Cardiac septum (tissue), 1 donor: ENCODE measurements around the gene TCEA2. TPM values are rescaled to one million over a fixed set of nuclear protein-coding genes. Genes with fewer than 3 reads are reported as not detected.
A peak's percentile ranks its signal among the peaks of the same experiment; 100 is the strongest.
"Not testable (repeated sequence)": the region's sequence is repeated elsewhere in the genome, so short reads cannot be mapped to it uniquely, and the experiment has no call there.

Experiments used
- DNase-seq: peaks from one replicate; pipeline ENCODE4 v3.0.0-alpha.2; 2020; ENCODE audit warnings: low spot score
- intact Hi-C: fragments of 100-400 bp; cut with DNase I; formaldehyde crosslinking; loops from one replicate; pipeline ENCODE4 v1.14.0; 2022
- total RNA-seq: library from RNA; stranded (reverse); fragmentation: NEBNext Ultra II Directional; extraction: Animal tissue kit (Norgen Biotek cat#: 25700); gene quantifications from one replicate; pipeline ENCODE4 v1.2.1, GENCODE V29; 2021
- donor health status: DM: no; HTN: no; CAD: no.

TCEA2 gene
- total RNA-seq, 1 donor from 2014 or later: 66.0 TPM

DNA sequence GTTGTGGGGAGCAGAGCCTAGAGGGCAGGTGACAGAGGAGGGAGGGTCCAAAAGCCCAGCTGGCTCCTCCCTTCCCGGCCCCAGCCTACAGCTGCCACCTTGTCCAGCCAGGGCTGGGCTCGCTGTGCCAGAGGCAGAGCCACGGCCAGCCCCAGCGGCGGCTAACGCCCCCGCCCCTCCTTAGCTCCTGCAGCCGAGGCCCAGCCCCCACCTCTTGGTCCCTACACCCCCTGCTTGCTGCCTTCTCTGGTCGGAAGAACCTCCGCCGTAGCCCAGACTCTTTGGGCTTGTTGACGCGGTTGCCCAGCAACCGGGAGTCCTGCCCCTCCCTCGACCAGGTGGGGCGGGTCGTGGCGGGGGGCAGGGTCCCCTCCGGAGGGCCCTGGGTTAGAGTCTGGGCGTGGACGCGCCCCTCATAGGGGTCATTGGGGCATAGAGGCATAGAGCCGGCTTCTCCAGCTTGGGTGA lies 21.7 kb downstream of the TCEA2 start:
- intact Hi-C loops: loop anchor here (2.0 kb wide), 1 partner anchor 34 kb away; no protein-coding TSS in a partner anchor
- no peak for DNase-seq

DNA sequence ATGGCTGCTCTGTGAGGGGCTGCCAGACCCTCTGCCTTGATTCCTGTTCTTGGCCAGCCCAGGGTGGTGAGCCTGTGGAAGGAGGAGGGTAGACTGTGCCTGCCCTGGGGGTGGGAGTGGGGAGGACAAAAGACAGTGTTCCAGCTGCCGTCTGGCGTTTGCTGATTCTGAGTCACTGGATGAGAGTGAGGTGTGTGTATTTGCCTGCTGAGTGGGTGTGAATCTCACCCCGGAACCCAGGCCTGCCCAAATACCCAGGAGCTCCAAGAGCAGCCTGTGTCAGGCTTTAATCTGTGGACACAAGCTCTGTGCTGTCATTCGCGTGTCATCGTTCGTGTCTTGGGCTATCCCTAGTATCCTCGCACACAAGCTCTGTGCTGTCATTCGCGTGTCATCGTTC lies 23.8 kb downstream of the TCEA2 start:
- intact Hi-C loops: no loop called here
- DNase-seq: no peak

DNA sequence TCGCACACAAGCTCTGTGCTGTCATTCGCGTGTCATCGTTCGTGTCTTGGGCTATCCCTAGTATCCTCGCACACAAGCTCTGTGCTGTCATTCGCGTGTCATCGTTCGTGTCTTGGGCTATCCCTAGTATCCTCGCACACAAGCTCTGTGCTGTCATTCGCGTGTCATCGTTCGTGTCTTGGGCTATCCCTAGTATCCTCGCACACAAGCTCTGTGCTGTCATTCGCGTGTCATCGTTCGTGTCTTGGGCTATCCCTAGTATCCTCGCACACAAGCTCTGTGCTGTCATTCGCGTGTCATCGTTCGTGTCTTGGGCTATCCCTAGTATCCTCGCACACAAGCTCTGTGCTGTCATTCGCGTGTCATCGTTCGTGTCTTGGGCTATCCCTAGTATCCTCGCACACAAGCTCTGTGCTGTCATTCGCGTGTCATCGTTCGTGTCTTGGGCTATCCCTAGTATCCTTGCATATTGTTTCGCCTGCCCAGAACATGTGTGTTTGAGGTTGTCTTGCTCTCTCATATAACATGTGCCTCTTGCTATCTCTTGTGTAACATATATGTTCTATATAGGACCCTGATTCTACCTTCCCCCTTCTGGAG lies 24.3 kb downstream of the TCEA2 start:
- intact Hi-C loops, DNase-seq: not testable (repeated sequence)

DNA sequence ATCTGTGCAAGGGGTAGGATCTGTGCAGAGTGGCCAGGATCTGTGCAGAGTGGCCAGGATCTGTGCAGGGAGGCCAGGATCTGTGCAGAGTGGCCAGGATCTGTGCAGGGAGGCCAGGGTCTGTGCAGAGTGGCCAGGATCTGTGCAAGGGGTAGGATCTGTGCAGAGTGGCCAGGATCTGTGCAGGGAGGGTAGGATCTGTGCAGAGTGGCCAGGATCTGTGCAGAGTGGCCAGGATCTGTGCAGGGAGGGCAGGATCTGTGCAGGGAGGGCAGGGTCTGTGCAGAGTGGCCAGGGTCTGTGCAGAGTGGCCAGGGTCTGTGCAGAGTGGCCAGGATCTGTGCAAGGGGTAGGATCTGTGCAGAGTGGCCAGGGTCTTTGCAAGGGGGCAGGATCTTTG lies 25.6 kb downstream of the TCEA2 start:
- DNase-seq, intact Hi-C loops: not testable (repeated sequence)

DNA sequence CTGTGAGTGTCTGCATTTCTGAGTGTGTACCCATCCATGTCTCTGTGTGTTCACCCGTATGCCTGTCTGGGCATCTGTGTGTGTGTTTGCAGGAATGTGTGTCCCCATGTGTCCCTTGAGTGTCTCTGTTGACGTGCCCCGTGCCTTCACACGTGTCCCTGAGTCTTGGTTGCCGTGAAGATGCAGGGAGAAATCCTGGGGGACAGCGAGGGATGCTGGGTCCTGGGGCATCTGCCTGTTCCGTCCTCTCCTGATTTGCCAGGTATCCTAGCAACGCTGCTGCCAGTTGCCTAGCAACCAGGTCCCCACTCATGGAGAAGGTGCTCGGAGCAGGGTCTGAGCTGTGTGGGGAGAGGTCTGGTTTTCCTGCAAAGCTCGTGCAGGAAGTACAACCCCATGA lies 27.2 kb downstream of the TCEA2 start:
- DNase-seq: no peak
- intact Hi-C loops: no loop called here

DNA sequence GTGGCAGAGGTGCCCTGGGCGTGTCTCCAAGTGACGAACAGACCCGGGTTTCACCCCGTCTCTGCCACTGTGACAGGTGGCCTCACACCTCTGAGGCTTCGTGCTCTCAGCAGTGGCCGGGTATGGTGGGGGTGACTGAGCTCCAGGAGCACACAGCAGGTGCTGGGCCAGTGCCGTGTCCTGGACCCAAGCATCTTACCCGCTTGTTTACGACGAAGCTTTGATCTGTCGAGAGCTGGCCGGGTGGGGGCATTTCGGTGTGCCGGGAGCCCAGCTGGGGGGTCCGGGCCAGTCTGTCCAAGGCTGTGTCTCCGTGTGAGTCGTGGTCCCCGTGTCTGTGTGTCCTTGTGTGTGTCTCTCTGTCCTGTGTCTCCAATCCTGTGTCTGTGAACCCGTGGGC lies 28.3 kb downstream of the TCEA2 start:
- no peak for DNase-seq
- intact Hi-C loops: no loop called here

DNA sequence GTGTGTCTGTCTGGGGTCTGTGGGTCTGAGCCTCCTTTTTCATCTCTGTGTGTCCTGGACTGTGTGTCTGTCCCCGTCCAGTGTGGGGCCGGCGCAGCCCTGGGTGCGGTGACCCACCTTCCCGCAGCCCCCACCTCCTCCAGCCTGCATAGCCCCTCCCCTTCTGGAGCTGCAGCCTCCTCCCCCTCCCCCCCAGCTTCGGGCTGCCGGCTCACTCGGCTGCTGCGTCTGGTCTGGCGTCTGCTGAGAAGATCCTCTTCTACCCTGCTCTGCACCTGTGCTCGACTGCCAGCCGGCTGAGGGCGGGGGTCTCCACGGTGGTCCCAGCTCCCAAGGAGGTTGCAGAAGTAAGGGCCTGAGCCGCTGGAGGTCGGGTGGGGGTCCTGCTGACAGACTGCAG lies 28.8 kb downstream of the TCEA2 start:
- no peak for DNase-seq
- intact Hi-C loops: no loop called here

DNA sequence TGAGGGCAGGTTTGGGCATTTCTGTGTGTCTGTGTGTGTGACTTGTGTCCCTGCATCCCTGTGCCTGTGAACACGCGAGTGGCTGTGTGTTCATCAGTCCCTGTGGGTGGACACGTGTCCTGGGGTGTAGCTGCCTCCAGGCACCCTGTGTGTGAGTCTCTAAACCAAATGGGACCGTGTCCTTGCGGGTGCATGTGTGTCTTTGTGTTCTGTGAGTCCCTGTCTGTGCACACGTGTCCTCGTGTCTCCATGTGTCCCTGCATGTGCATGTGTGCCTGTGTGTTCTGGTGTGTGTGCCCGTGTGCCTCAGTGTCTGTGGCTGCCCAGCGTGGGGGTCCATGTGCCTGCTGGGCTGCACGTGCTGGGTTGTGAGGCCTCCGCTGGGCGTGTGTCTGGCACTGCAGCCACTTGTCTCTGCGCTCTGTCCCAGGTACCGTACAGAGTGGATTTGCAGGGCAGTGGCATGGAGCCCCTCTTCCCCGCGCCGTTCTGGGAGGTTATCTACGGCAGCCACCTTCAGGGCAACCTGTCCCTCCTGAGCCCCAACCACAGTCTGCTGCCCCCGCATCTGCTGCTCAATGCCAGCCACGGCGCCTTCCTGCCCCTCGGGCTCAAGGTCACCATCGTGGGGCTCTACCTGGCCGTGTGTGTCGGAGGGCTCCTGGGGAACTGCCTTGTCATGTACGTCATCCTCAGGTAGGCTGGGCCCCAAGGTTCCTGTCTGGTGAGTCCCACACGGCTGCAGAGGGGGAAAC lies 29.4 kb downstream of the TCEA2 start:
- DNase-seq: no peak
- intact Hi-C loops: no loop called here

DNA sequence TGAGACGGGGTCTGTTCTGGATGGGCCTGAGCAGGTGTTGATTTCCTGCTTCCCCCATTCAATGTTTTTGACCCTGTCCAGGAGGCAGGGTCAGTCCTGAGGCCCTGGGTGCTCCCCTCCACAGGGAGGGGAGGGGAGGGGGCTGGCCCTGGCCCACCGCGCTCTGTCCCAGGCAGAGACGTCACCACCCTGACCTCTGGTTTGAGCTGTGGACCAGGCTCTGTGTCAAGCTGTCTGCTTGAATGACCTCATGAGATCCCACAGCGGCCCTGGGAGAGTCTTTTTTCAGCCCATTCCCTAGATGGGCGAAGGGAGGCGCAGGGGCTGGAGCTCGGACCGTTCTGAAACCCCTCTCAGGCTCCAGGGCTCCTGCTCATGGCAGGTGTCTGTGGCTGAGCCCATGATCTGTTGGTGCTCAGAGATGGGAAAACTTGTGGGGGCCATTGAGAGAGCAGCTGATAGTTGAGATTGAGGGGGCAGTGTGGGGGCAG lies 30.1 kb downstream of the TCEA2 start:
- no peak for DNase-seq
- intact Hi-C loops: no loop called here

DNA sequence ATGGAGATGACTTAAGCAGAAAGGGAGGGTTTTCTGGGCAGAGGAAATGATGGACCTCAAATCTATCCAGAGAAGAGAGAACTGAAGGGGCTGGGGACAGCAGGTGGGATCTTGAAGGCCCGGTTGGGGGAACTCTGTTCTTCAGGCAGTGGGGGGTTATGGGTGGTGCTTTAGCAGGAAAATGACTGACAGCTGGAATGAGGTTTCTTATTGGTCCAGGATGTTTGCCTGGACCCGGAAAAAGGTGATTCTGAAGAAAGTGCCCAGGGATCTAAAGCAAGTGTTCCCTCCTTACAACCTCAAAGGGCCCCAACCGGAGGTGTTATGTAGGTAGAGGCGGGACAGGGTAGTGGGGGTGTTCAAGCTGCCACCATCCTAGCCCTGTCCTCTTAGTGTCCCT lies 32.5 kb downstream of the TCEA2 start:
- intact Hi-C loops: no loop called here
- no peak for DNase-seq

DNA sequence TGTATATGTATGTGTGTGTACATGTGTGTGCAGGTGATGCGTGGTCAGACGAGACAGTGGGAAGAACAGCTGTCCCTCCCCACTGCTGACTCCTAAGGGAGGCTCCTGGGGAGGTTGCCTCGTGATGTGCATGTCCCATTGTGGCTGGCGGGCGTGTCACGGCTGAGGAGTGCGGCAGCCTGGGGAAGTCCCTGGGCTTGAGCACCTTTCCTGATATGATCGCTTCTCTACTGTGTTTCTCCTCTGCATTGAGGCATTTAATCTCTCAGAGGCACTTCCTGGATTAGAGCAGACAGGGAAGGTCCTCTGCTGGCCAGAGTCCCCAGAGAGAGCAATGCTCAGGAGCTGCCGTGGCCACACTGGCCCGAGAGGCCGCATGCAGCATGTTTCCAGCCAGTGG lies 32.9 kb downstream of the TCEA2 start:
- intact Hi-C loops: no loop called here

DNA sequence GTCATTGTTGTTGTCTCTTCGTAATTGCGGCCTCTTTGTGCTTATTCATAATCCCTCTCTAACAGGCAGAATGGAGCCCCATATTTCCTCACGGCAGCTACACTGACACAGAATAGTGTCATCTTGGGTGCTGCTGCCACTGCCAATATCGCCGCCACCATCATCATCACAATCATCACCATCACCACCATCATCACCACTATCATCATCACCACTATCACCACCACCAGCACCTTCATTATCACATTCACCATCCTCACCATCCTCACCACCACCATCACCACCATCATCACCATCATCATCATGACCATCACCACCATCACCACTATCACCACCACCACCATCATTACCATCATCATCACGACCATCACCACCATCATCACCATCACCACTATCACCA lies 33.5 kb downstream of the TCEA2 start:
- intact Hi-C loops: no loop called here
- DNase-seq: no peak

More for the DNA sequence above, 32.9 kb downstream of the TCEA2 start:
- no peak for DNase-seq

DNA sequence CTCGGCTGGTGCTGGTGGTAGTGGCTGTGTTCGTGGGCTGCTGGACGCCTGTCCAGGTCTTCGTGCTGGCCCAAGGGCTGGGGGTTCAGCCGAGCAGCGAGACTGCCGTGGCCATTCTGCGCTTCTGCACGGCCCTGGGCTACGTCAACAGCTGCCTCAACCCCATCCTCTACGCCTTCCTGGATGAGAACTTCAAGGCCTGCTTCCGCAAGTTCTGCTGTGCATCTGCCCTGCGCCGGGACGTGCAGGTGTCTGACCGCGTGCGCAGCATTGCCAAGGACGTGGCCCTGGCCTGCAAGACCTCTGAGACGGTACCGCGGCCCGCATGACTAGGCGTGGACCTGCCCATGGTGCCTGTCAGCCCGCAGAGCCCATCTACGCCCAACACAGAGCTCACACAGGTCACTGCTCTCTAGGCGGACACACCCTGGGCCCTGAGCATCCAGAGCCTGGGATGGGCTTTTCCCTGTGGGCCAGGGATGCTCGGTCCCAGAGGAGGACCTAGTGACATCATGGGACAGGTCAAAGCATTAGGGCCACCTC lies 35.5 kb downstream of the TCEA2 start:
- intact Hi-C loops: no loop called here
- no peak for DNase-seq

DNA sequence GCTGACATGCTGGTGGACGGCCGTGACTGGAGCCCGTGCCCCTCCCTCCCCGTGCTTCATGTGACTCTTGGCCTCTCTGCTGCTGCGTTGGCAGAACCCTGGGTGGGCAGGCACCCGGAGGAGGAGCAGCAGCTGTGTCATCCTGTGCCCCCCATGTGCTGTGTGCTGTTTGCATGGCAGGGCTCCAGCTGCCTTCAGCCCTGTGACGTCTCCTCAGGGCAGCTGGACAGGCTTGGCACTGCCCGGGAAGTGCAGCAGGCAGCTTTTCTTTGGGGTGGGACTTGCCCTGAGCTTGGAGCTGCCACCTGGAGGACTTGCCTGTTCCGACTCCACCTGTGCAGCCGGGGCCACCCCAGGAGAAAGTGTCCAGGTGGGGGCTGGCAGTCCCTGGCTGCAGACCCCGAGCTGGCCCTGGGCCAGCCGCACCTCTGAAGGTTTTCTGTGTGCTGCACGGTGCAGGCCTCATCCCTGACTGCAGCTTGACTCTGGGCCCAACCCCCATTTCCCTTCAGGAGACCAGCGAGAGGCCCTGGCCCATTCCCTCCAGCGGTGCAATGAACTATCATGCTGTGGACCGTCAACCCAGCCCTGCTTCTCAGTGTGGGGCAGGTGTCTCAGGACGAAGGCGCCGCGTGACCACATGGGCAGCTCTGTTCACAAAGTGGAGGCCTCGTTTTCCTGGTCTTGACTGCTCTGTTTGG lies 36.2 kb downstream of the TCEA2 start:
- no peak for DNase-seq
- intact Hi-C loops: no loop called here

DNA sequence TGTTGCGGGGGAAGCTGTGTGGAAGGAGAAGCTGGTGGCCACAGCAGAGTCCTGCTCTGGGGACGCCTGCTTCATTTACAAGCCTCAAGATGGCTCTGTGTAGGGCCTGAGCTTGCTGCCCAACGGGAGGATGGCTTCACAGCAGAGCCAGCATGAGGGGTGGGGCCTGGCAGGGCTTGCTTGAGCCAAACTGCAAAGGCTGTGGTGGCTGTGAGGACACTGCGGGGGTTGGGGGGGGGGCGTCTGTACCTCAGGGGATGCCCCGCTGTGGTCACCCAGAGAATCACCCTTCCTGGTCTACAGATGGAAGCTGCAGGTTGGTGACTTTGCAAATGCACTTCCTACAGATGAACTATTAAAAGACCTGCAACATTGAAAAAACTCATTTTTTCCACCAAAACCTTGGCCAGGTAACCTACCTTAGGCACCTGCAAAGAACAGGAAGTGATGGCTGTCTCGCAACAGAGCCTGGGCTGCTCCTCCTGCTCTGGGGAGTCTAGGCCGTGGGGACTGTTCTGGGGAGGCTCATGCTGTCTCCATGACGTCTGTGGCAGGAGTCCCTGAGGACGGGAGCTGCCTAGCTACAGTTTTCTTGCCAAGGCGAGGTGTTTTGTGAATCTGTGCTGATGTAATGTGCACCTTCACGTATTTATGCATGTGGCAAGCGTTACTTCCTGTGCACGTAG lies 37.0 kb downstream of the TCEA2 start:
- no peak for DNase-seq

DNA sequence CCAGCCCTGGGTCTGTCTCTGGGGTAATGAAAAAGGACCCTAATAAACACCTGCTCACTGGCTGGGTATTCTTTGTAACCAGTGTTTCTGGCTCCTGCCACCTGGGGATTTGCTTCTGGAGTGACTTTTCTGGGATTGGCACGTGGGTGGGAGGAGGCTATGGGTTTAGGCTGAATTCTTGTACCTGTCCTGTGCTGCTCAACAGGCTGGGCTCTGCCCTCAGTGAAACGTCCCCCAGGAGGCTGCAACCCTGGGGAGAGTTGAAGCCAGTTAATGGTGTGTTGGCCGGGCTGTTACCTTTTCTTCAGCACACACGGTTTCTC lies 37.5 kb downstream of the TCEA2 start:
- no peak for DNase-seq
- intact Hi-C loops: no loop called here

More for the DNA sequence above, 37.0 kb downstream of the TCEA2 start:
- intact Hi-C loops: no loop called here

DNA sequence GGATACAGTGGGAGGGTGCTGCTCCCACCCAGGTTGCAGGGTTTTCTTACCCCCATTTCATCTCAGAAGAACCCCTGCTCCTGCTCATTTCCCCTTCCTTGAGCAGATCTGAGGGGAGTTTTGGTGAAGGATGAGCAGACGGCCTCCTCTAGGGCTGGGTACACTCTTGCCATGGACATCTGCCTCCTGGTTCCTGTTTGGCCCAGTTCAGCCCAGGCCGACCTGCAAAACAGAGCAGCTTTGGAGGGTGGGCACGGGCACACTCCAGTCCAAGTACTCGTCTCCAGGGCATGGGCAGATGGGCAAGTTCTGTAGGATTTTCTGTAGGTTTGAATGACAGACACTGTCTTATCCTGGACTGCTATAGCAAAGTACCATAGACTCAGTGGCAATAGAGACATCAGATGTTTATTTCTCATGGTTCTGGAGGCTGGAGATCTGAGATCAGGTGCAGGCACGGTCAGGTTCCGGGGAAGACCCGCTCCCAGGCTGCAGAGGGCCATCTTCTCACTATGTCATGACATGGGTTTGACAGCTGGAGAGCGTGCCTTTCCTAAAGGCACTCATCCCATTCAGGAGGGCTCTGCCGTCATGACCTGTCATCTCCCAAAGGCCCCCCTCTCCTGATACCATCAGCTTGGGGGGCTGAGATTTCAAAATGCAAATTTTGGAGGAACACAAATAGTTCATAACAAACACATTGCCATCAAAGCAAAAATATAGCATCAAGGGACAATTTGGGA lies 38.1 kb downstream of the TCEA2 start:
- no peak for DNase-seq
- intact Hi-C loops: no loop called here

DNA sequence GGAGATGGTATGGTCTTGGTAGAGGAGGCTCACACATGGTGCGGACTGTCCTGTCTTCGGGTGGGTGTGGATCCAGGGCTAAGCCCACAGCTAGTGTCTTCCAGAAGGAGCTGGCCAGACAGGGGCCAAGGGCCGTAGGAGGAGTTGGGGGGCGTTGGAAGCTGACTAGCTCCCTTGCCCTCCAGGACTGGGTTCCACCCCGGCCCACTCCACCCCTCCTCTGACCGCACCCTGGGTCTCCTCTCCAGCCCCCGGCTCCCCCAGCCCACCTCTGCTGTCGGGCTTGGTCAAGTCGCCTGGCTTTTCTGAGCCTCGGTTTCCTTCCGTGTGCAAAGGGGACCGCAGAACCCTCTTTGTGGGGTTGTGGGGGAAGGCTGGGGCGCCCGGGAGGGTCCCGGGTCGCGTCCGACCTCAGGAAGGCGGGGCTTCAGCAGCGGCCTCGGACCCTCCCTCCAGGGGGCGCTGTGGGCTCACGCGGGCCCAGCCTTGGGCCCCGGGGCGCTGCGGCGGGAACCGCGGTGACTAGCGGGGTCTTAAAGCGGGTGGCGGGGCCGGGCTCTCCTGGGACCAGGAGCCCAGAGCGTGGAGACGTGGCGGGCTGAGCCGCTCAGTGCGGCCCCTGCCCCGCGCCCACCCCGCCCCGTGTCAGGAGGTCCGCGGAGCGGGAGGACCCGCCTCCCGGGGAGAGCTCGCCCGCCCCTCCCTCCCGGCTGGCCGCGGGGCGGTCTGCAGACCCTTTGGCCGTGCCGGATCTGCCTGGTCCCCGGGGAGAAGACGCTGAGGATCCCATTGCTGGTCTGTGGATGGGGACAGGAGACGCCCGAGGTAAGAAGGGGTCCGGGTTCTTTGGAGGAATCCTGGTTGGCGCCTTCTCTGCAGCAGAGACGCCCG lies 39.0 kb downstream of the TCEA2 start:
- peak; percentile 74 for DNase-seq
- intact Hi-C loops: no loop called here
